ENCODE results near the gene FLT3.

FLT3 gene

DNA sequence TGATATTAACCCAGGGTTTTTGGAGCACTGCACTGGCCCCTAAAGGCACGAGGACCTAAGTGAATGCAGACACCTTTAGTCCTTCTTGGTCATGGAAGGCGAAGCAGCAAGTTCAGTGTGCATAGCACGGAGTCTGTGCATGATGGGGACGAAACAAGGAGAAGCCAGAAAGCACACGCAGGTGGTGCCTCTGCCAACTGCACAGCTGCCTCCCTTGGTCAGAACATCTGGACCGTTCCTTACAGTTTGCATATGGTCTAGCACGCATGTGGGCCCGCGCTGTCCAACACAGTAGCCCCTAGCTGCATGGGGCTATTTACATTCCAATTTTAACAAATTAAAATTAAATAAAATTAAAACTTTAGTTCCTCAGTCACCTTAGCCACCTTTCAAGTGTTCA lies 44.0 kb downstream of the FLT3 start:
- no peak overlapping the region for H3K27ac ChIP-seq
- ChIA-PET CTCF (no interaction called here), POLR2A (ENCODE audit: low non-redundant PET) (no interaction called here)
- no peak for DNase-seq (ENCODE audit: low spot score)
- TF ChIP-seq, protein P1, sequence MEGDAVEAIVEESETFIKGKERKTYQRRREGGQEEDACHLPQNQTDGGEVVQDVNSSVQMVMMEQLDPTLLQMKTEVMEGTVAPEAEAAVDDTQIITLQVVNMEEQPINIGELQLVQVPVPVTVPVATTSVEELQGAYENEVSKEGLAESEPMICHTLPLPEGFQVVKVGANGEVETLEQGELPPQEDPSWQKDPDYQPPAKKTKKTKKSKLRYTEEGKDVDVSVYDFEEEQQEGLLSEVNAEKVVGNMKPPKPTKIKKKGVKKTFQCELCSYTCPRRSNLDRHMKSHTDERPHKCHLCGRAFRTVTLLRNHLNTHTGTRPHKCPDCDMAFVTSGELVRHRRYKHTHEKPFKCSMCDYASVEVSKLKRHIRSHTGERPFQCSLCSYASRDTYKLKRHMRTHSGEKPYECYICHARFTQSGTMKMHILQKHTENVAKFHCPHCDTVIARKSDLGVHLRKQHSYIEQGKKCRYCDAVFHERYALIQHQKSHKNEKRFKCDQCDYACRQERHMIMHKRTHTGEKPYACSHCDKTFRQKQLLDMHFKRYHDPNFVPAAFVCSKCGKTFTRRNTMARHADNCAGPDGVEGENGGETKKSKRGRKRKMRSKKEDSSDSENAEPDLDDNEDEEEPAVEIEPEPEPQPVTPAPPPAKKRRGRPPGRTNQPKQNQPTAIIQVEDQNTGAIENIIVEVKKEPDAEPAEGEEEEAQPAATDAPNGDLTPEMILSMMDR (conservative IDR thresholded peaks at IDR 0.05; ENCODE audit: low read depth), result no peak

- TF ChIP-seq, protein P1 (conservative IDR thresholded peaks at IDR 0.05; ENCODE audit: low read depth), result no peak
- ChIA-PET POLR2A (ENCODE audit: low non-redundant PET) (no interaction called here), CTCF (no interaction called here)
- DNase-seq (ENCODE audit: low spot score), result no peak
- H3K27ac ChIP-seq, result no peak overlapping the region
These were observed 45.0 kb downstream of the FLT3 start for GRCh38 chr13:28055357-28055756.

- CTCF ChIA-PET, result no interaction called here
- TF ChIP-seq, protein P1 (conservative IDR thresholded peaks at IDR 0.05; ENCODE audit: low read depth), result no peak
- DNase-seq (ENCODE audit: low spot score), result no peak
- H3K27ac ChIP-seq, result no peak overlapping the region
- POLR2A ChIA-PET (ENCODE audit: low non-redundant PET), result no interaction called here
These were observed 47.4 kb downstream of the FLT3 start for GRCh38 chr13:28052945-28053344.

DNA sequence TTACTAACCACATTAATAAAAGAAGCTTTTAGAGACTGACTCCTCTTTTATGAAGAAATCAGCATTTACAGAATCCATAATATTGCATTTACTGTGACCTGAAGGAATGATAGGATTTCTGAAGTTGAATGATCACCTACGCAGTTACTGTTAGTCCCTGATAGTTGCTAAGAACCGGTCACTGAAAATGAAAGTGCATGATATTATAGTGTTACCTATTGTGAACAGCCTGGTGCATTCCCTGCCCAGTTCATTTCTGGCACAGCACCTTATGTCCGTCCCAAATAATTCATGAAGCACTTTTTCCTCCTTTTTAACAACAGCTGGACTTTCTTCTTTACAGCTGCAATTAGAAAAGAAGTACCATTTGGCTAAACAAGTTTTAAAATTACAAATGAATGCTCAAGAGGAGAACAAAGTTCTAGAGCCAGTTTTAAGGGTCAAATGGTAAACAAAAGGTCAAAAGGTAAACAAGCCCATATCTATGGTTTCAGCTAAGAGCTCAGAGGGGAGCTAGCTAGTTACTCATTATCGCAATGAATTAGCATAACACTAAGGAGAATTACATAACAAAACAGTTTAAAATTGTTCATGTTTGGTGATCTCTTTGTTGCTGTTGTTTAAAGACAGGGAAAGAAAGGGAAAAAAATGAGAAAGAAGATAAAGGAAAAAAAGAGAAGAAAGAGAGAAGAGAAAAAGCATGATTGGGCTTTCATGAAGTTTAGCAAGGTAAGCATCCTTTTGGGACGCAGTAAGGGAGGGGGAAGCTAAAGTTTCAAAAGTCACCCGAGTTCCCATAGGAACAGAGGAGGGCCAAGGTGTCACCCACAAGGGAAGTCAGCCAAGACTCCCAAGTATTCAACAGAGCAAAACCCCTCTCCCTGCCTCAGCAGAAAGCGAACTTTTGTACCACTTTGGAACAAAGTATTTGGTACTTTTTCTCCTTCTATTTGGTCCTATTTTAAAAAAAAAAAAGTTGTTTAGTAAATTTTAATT lies 50.2 kb downstream of the FLT3 start:
- POLR2A ChIA-PET (ENCODE audit: low non-redundant PET), result no interaction called here
- TF ChIP-seq, protein P1 (conservative IDR thresholded peaks at IDR 0.05; ENCODE audit: low read depth), result no peak
- no peak for DNase-seq (ENCODE audit: low spot score)

GRCh38 chr13:28049215-28049614 lies 51.2 kb downstream of the FLT3 start:
- H3K27ac ChIP-seq, result no peak overlapping the region
- CTCF ChIA-PET, result interaction anchor here (0.6 kb wide), 1 partner anchor 153 kb away, joined by 5 read pairs; no protein-coding TSS in a partner anchor
- DNase-seq (ENCODE audit: low spot score), result no peak
- POLR2A ChIA-PET (ENCODE audit: low non-redundant PET), result no interaction called here
- TF ChIP-seq, protein P1 (conservative IDR thresholded peaks at IDR 0.05; ENCODE audit: low read depth), result no peak

More for the DNA sequence above, 50.2 kb downstream of the FLT3 start:
- CTCF ChIA-PET, result no interaction called here
- no peak overlapping the region for H3K27ac ChIP-seq

GRCh38 chr13:28048768-28049167 lies 51.6 kb downstream of the FLT3 start:
- CTCF ChIA-PET, result interaction anchor here (0.6 kb wide), 3 partner anchors 42 to 337 kb away, joined by 4 to 5 read pairs (median 5); no protein-coding TSS in a partner anchor
- POLR2A ChIA-PET (ENCODE audit: low non-redundant PET), result no interaction called here
- DNase-seq (ENCODE audit: low spot score), result no peak
- TF ChIP-seq, protein P1 (conservative IDR thresholded peaks at IDR 0.05; ENCODE audit: low read depth), result no peak
- H3K27ac ChIP-seq, result no peak overlapping the region

Data from RWPE1 (cell line).